Measurements from ENCODE around the gene GGN. TPM values are rescaled to one million over a fixed set of nuclear protein-coding genes. Genes with fewer than 3 reads are reported as not detected.
A peak's percentile ranks its signal among the peaks of the same experiment; 100 is the strongest.

Gene GGN
- total RNA-seq, 2 experiments from 2014 or later: 0.14 TPM; not detected in 1

DNA sequence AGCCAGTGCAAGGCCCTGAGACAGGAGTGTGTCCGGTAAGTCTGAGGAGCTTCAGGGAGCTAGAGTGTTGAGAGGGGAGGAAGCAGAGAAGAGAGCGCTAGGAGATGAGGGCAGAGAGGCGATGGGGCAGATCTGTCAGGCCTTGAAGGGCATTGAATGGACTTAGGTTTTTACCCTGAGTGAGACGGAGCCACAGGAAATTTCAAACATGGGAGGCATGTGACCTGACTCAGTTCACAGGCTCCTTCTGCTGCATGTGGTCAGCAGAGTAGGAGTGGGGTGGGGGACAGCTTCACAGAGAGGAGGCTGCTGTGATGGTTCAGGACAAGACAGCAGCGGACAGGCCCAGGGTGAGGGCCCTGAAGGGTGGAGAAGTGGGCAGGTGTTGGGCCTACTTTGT, 12.5 kb upstream of the GGN start:
- H3K4me1 Mint-ChIP-seq: peaks cover 13% of the 10 kb centered on the region
- H3K9me3 Mint-ChIP-seq: no peaks in the 10 kb centered on the region
- H3K36me3 Mint-ChIP-seq: no peaks in the 10 kb centered on the region
- no peak for DNase-seq
- no peak overlapping the region for H3K27ac Mint-ChIP-seq
- H3K27me3 Mint-ChIP-seq: no peaks in the 10 kb centered on the region
- no peak overlapping the region for H3K4me3 Mint-ChIP-seq

DNA sequence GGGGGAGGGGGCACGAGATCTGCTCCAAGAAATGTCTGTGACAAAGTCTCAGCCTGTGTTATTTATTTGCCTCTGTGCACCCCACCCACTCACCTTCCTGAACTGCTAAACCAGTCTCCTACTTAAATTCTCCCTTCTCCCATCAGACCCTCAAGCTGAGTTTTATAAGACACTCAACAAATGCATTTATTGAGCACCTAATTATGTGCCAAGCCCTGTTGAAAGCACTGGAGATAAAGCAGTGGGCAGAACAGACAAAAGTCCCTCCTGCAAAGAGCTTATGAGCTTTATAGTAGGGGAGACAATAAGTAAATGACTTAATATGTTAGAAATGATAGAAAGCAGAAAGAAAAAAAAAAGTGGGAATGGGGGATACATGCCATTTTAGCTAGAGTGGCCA, 11.7 kb upstream of the GGN start:
- no peaks in the 10 kb centered on the region for H3K27me3 Mint-ChIP-seq
- H3K27ac Mint-ChIP-seq: no peak overlapping the region
- no peak overlapping the region for H3K4me3 Mint-ChIP-seq
- H3K9me3 Mint-ChIP-seq: no peaks in the 10 kb centered on the region
- DNase-seq: no peak
- peaks cover 18% of the 10 kb centered on the region for H3K4me1 Mint-ChIP-seq
- H3K36me3 Mint-ChIP-seq: no peaks in the 10 kb centered on the region

DNA sequence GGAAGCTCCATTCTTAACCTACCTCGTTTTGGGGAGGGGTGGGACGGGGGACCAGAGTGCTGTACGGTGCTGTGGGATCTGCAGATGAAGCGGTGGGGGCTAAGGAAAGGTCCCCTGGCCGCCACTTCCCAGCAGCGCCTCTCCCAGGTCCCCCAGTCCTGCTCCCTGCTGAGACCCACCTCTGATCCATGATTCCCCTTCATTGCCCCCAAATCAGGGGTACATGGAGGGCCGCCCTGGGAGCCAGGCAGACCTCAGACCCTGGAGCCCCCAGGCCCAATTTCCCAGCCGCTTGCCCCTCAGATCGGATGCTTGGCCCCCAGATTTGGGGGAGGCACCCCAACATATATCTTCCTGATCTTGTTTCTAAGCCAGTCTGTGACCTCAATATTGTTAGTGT, 11.2 kb upstream of the GGN start:
- Mint-ChIP-seq H3K27ac (no peak overlapping the region), H3K9me3 (no peaks in the 10 kb centered on the region), H3K4me1 (peaks cover 17% of the 10 kb centered on the region), H3K4me3 (no peak overlapping the region), H3K36me3 (no peaks in the 10 kb centered on the region), H3K27me3 (peaks cover 3% of the 10 kb centered on the region)
- DNase-seq: no peak

DNA sequence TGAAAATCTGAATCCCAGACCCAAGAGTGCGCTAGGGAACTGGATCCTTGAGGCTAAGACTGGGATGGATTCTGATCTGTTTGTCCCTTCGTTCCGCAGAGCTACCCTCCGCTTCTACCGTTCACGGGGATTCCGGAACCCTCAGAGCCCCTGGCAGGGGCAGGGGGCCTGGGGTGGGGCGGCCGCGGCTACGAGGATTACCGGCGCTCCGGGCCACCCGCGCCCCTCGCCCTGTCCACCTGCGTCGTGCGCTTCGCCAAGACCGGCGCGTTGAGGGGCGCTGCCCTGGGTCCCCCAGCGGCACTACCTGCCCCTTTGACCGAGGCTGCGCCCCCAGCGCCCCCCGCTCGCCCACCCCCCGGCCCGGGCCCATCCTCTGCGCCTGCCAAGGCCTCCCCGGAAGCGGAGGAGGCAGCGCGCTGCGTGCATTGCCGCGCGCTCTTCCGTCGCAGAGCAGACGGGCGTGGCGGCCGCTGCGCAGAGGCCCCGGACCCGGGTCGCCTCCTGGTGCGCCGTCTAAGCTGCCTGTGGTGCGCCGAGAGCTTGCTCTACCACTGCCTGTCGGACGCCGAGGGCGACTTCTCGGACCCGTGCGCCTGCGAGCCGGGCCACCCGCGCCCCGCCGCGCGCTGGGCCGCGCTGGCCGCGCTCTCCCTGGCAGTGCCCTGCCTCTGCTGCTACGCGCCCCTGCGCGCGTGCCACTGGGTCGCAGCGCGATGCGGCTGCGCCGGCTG, 7.7 kb upstream of the GGN start:
- peaks cover 12% of the 10 kb centered on the region for H3K4me1 Mint-ChIP-seq
- H3K9me3 Mint-ChIP-seq: no peaks in the 10 kb centered on the region
- peak overlapping the region; percentile 80 for H3K4me3 Mint-ChIP-seq
- peak; percentile 61 for DNase-seq
- no peaks in the 10 kb centered on the region for H3K36me3 Mint-ChIP-seq
- peaks cover 16% of the 10 kb centered on the region for H3K27me3 Mint-ChIP-seq
- no peak overlapping the region for H3K27ac Mint-ChIP-seq

DNA sequence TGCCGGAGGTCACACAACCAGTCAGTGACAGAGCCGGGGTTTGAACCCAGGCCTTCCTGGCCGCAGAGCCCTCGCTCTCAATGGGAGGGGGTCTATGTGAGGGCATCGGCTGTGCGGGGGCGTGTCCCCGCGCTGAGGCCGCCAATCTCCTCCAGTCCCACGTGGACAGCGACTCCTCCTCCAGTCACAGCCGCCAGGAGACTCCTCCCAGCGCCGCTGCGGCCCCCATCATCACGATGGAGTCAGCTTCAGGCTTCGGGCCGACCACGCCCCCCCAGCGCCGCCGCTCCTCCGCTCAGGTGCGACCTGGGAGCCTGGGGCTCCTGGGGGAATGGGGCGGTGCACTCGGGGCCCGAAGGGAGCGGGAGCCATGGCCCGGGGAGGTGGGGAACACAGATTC, 6.7 kb upstream of the GGN start:
- peak overlapping the region; percentile 62 for H3K27ac Mint-ChIP-seq
- no peaks in the 10 kb centered on the region for H3K36me3 Mint-ChIP-seq
- H3K9me3 Mint-ChIP-seq: no peaks in the 10 kb centered on the region
- peak; percentile 85 for DNase-seq
- peaks cover 15% of the 10 kb centered on the region for H3K4me1 Mint-ChIP-seq
- H3K27me3 Mint-ChIP-seq: peaks cover 26% of the 10 kb centered on the region
- peak overlapping the region; percentile 80 for H3K4me3 Mint-ChIP-seq

DNA sequence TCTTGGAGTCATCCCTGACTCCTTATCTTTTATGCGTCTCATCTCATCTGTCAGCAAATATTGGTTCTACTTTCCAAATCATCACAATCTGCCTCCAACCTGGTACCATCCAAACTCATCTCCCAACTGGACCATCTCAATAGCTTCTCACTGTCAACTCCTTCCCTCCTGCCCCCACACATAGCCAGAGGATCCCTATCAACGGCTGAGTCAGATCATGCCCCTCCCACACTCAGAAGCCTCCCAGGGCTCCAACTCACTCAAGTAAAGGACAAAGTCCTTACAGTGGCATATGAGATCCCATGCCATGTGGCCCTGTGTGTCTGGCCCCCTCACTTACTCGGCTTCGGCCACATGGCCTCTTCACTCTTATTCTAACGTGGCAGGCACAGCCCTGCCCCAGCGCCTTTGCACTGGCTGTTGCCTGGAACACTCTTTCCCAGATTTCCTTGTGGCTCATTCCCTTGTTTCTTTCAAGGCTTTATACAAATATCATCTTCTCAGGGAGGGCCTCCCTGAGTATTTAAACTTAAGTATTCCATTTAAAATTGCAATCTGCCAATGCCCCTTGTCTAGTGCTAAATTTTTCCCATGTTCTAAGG, 5.0 kb upstream of the GGN start:
- DNase-seq: no peak
- Mint-ChIP-seq H3K9me3 (no peaks in the 10 kb centered on the region), H3K4me3 (no peak overlapping the region), H3K36me3 (no peaks in the 10 kb centered on the region), H3K4me1 (peaks cover 22% of the 10 kb centered on the region), H3K27ac (no peak overlapping the region), H3K27me3 (peaks cover 36% of the 10 kb centered on the region)

DNA sequence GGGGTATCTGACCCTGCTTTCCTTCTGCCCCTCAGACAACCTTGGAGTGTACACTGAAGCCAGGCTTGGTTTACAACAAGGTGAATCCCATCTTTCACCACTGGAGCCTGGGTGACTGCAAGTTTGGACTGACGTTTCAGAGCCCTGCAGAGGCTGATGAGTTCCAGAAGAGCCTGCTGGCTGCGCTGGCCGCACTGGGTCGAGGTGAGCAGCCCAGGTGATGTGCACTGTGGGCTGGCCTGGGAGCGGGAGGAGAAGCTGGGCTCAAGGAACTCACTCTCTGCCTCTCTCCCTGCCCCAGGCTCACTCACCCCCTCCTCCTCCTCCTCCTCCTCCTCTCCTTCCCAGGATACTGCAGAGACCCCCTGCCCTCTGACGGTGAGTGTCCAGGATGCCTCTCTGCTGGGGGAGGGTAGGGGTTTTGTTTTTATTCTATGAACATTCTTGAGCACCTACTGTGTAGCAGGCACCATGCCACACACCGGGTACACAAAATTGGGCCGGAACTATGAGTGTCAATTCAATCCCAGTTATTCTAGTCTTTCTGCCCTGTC, 4.2 kb upstream of the GGN start:
- H3K36me3 Mint-ChIP-seq: peaks cover 5% of the 10 kb centered on the region
- no peak for DNase-seq
- no peaks in the 10 kb centered on the region for H3K9me3 Mint-ChIP-seq
- H3K4me3 Mint-ChIP-seq: no peak overlapping the region
- peaks cover 27% of the 10 kb centered on the region for H3K4me1 Mint-ChIP-seq
- H3K27me3 Mint-ChIP-seq: peaks cover 41% of the 10 kb centered on the region
- H3K27ac Mint-ChIP-seq: no peak overlapping the region

DNA sequence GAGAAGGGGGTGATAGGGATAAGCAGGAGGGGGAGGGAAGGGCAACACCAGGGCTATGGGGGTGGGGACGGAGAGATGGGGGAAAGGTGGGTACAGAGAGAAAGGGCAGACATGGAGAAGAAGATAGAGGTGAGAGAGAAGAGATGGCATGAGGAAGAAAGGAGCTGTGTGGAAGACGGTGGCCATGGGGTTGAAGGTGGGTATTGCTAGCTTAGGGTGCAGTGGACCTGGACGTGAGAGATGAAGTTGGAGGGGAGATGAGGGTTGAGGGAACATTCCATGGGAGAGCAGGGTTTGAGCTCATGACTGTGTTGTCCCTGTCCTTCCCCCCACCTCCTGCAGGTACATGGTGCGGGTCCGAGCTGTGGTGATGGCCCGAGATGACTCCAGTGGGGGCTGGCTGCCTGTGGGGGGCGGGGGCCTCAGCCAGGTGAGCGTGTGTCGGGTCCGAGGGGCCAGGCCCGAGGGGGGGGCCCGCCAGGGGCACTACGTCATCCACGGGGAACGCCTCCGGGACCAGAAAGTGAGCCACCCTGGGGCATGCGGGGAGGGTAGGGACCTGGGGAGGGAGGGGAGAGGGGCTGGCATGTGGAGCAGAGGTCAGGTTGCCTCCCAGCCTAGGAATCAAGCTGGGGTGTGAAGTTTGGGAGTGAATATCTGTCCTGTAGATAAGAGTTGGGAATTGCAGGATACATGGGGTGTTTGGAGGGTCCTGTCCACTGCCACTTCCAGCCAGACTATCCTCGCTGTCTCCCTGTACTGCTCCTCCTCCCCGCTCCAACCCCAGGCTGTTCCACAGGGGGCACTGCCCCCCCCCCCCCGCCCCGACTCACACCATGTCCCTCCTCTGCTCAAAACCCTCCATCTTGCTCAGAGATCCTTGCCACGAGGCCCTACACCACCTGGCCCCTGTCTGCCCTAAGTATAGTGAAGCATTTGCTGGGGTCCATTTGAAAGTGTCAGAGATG, 2.4 kb upstream of the GGN start:
- Mint-ChIP-seq H3K27me3 (peaks cover 41% of the 10 kb centered on the region), H3K27ac (no peak overlapping the region)

DNA sequence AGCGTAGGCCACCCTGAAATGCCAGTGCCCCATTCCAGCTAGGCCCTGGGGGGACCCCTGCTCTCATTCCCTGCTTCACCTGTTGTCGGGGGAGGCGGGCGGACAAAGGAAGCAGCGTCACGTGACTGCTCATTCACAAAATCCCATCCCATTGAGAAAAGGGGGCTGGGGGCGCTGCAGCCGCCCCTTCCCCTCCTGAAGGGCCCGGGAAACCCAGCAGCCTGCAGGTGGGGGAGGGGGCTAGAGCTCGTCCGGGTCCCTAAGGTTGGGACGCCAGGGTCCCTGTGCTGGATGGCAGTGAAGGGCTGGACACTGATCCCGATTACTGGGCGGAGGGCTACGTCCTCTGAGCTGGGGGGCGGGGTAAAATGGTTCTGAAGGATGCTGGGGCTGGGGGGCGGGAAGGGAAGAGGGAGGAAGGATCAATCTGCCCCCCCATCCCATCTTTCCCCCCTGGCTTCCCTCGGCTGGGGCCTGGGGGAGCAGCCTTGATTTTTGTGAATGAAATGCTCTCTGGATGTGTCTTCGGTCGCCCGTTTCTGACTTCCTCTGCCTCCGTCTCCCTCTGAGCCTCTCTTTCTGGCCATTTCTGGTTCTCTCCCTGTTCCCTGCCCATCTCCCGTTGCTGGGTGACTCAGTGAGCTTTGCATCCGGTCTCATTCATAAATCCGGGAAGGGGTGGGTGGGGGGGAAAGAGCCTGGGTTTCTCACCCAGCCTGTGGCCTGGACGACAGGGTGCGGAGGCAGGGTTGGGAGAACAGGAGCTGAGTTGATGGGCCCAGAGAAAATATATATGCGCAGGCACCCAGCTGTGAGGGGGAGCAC, 1.5 kb upstream of the GGN start:
- peaks cover 15% of the 10 kb centered on the region for H3K36me3 Mint-ChIP-seq
- no peak for DNase-seq
- H3K9me3 Mint-ChIP-seq: no peaks in the 10 kb centered on the region
- H3K27me3 Mint-ChIP-seq: peaks cover 49% of the 10 kb centered on the region
- peak overlapping the region; percentile 19 for H3K4me3 Mint-ChIP-seq
- H3K27ac Mint-ChIP-seq: no peak overlapping the region
- H3K4me1 Mint-ChIP-seq: peaks cover 20% of the 10 kb centered on the region

More for the DNA sequence above, 2.4 kb upstream of the GGN start:
- Mint-ChIP-seq H3K9me3 (no peaks in the 10 kb centered on the region), H3K36me3 (peaks cover 5% of the 10 kb centered on the region), H3K4me3 (no peak overlapping the region), H3K4me1 (peaks cover 22% of the 10 kb centered on the region)
- DNase-seq: no peak

DNA sequence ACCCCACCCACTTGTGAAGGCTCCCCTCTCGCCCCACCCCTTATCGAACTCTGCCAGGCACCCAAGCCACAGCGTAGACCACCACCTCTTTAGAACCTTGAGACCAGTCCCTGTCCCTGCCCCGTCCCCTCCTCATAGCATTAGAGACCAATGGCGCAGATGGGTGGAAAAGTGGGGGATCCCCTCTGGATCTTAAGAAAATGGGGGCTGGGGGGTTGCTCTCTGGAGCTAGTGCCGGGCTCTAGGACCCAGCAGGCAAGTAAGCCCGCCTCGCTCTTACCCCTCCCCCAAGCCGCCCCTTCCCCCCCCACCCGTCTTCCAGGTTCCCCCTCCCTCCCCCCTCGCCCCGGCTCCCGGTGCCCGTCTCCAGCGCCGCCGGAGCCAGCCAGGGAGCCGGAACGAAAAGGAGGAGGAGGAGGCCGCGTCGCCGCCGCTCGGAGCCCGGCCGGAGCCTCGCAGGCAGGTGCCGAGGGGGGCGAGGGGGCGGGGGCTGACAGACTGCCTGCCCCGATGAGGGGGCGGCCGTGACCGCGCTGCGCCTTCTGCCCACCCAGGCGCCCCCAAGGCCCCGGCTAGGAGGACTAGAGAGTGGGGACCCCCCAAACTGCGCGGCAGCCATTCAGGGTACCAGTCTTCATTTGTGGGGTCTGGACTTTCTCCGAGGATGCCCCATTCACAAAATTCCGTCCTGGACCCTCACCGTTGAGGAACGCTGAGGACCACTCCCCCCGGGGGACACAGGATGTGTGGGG, 691 bp upstream of the GGN start, which contains the start of gene SPRED3:
TSS of gene SPRED3 (plus strand) at position 349 of the 752 bp plus-strand sequence. CDS start 1,606 bp downstream, outside the sequence.
- no peaks in the 10 kb centered on the region for H3K9me3 Mint-ChIP-seq
- peak within 1 kb of the TSS; percentile 80 for H3K4me3 Mint-ChIP-seq
- DNase-seq: no peak
- peaks cover 18% of the 10 kb centered on the region for H3K4me1 Mint-ChIP-seq
- H3K27me3 Mint-ChIP-seq: peaks cover 51% of the 10 kb centered on the region
- no peak within 1 kb of the TSS for H3K27ac Mint-ChIP-seq
- H3K36me3 Mint-ChIP-seq: peaks cover 20% of the 10 kb centered on the region

DNA sequence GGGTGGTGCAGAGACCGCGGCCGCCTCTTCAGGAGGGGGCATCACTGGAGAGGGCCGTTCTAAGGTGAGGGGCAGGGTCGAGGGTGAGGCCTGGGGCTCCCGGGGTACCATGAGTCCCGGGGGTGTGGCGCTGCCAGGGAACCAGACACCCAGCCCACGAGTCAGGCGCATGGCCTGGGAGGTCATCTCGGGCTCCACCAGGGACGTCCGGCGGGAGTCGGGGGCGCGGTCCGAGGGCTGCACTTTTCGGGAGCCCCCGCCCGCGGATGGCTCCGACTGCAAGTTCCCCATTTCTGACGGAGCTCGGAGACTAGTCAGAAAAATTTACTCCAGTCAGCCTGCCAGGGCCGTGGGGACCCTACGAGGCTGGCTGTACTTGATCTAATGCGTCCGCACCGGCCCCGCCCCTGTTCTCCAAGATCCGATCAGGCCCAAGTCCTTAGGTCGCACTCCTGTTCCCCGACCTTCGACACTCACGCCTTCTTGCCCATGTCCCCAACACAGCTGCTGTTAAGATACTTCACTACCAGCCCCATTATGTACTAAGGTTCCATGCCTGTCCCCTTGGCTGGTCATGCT, 774 bp downstream of the GGN start:
- peaks cover 51% of the 10 kb centered on the region for H3K27me3 Mint-ChIP-seq
- no peak for DNase-seq
- peak overlapping the region; percentile 68 for H3K4me3 Mint-ChIP-seq
- H3K4me1 Mint-ChIP-seq: peaks cover 18% of the 10 kb centered on the region
- H3K9me3 Mint-ChIP-seq: no peaks in the 10 kb centered on the region
- no peak overlapping the region for H3K27ac Mint-ChIP-seq
- H3K36me3 Mint-ChIP-seq: peaks cover 33% of the 10 kb centered on the region

DNA sequence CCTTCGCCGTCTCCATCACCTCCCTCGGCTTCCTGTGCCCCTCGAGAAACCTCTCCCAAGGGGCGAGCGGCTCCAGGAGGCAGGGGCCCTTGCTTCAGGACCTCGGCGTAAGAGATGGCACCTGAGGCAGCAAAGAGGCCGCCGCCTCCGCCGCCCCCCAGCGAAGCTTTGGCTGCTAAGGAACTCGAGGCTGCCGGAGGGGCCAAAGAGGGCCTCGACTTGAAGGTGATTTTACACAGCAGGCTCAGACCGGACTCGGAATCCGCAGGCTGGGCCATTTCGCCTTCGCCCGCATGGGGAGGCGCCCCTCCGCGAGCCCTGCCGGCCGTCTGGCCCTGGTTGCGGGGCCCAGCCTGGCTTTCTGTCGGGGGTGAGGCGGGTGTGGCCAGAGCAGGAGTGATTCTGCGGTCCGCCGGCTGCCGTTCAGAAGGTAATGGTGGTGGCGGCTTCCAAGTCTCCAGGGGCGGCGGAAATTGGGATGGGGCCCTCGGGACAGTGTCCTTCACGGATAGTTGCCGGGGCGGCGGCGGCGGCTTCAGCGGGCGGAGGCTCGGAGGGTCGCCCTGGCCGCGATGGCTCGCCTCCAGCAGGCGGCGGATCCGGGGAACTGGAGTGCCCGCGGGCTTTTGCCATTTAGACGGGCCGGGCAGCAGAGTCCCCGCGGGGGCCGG, 1.4 kb downstream of the GGN start:
- no peak overlapping the region for H3K4me3 Mint-ChIP-seq
- H3K36me3 Mint-ChIP-seq: peaks cover 39% of the 10 kb centered on the region

DNA sequence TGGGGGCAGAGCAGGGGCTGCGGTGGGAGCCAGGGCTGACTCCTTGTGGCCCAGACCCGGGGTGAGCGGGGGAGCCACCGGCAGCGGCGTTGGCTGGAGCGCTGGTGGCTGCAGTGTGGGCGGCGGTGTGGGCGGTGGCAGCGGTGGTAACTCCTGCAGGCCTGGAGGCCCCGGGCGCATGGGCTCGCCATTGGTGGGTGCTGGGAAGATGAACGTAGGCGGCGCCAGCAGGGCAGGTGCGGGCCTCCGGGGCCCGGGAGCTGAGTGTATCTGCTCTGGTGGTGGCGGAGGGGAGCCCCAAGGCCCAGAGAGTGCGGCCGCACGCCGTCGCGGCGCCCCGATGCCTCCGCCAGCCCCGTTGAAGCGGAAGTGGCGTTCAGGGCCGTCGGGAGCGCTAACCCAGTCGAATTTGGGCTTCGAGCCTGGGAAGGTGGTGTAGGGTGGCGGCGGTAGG, 2.0 kb downstream of the GGN start:
- Mint-ChIP-seq H3K27me3 (peaks cover 43% of the 10 kb centered on the region), H3K27ac (no peak overlapping the region), H3K4me3 (no peak overlapping the region), H3K9me3 (no peaks in the 10 kb centered on the region), H3K36me3 (peaks cover 44% of the 10 kb centered on the region), H3K4me1 (peaks cover 18% of the 10 kb centered on the region)
- DNase-seq: no peak

More for the DNA sequence above, 1.4 kb downstream of the GGN start:
- no peak for DNase-seq
- peaks cover 18% of the 10 kb centered on the region for H3K4me1 Mint-ChIP-seq
- peaks cover 49% of the 10 kb centered on the region for H3K27me3 Mint-ChIP-seq
- H3K27ac Mint-ChIP-seq: no peak overlapping the region
- no peaks in the 10 kb centered on the region for H3K9me3 Mint-ChIP-seq
